H9 (cell line): ENCODE data around the gene ABCD3. TPM values are rescaled to one million over a fixed set of nuclear protein-coding genes. Genes with fewer than 3 reads are reported as not detected.
"Not testable (repeated sequence)": the region's sequence is repeated elsewhere in the genome, so short reads cannot be mapped to it uniquely, and the experiment has no call there.

Experiments
- DNase-seq: peaks from one replicate; pipeline ENCODE4 v3.0.0-alpha.2; 2017
- H2AFZ ChIP-seq: one replicate; pipeline ENCODE4 v1.6.1; 2013; ENCODE audit warnings: mild to moderate bottlenecking, low read length, control low read depth, moderate library complexity
- H2AK5ac ChIP-seq: 2 replicates; pipeline ENCODE4 v1.6.1; 2013; ENCODE audit warnings: low read length, control low read depth, mixed read lengths; ENCODE audit not compliant: insufficient read length
- H2BK120ac ChIP-seq: one replicate; pipeline ENCODE4 v1.6.1; 2013; ENCODE audit warnings: low read depth, mild to moderate bottlenecking, low read length, control low read depth, inconsistent platforms; ENCODE audit not compliant: poor library complexity, severe bottlenecking
- H2BK12ac ChIP-seq: 2 replicates; pipeline ENCODE4 v1.6.1; 2013; ENCODE audit warnings: low read length, control low read depth, mixed read lengths, low read depth; ENCODE audit not compliant: insufficient read length
- H2BK15ac ChIP-seq: 2 replicates; pipeline ENCODE4 v1.6.1; 2013; ENCODE audit warnings: low read depth, low read length, control low read depth
- H2BK20ac ChIP-seq: one replicate; pipeline ENCODE4 v1.6.1; 2013; ENCODE audit warnings: low read depth, mild to moderate bottlenecking, low read length, control low read depth, inconsistent platforms; ENCODE audit not compliant: poor library complexity, severe bottlenecking
- H2BK5ac ChIP-seq: 2 replicates; pipeline ENCODE4 v1.6.1; 2013; ENCODE audit warnings: low read length, control low read depth, mixed read lengths; ENCODE audit not compliant: insufficient read length
- H3K14ac ChIP-seq: 2 replicates; pipeline ENCODE4 v1.6.1; 2013; ENCODE audit warnings: low read length, control low read depth; ENCODE audit not compliant: insufficient read depth
- H3K18ac ChIP-seq: 2 replicates; pipeline ENCODE4 v1.6.1; 2013; ENCODE audit warnings: low read depth, mild to moderate bottlenecking, mixed read lengths, low read length, control low read depth; ENCODE audit not compliant: insufficient read length
- H3K23ac ChIP-seq: 2 replicates; pipeline ENCODE4 v1.6.1; 2013; ENCODE audit warnings: low read length, control low read depth, mixed read lengths, low read depth; ENCODE audit not compliant: insufficient read length
- H3K23me2 ChIP-seq: 2 replicates; pipeline ENCODE4 v1.6.1; 2013; ENCODE audit warnings: low read depth, mild to moderate bottlenecking, mixed read lengths, low read length, control low read depth; ENCODE audit not compliant: insufficient read length, poor library complexity, severe bottlenecking
- H3K27ac ChIP-seq: 2 replicates; pipeline ENCODE4 v1.5.1; 2013; ENCODE audit warnings: low read length, control low read depth, mixed read lengths, low read depth; ENCODE audit not compliant: insufficient read length
- H3K27me3 ChIP-seq: 2 replicates; pipeline ENCODE4 v1.6.1; 2013; ENCODE audit warnings: low read length, control low read depth, inconsistent platforms; ENCODE audit not compliant: insufficient read depth
- H3K4ac ChIP-seq: 2 replicates; pipeline ENCODE4 v1.6.1; 2013; ENCODE audit warnings: low read depth, mild to moderate bottlenecking, control low read depth, inconsistent platforms, low read length, moderate library complexity
- H3K4me1 ChIP-seq: 2 replicates; pipeline ENCODE4 v1.6.1; 2013; ENCODE audit warnings: low read length, control low read depth, inconsistent platforms; ENCODE audit not compliant: insufficient read depth
- H3K4me2 ChIP-seq: 2 replicates; pipeline ENCODE4 v1.6.1; 2013; ENCODE audit warnings: low read length, control low read depth, mixed read lengths; ENCODE audit not compliant: insufficient read length, insufficient read depth
- H3K56ac ChIP-seq: 2 replicates; pipeline ENCODE4 v1.6.1; 2013; ENCODE audit warnings: low read depth, mild to moderate bottlenecking, mixed read lengths, low read length, control low read depth; ENCODE audit not compliant: insufficient read length
- H3K79me1 ChIP-seq: 2 replicates; pipeline ENCODE4 v1.6.1; 2013; ENCODE audit warnings: low read depth, mild to moderate bottlenecking, moderate library complexity, low read length, control low read depth, inconsistent platforms; ENCODE audit not compliant: insufficient read depth, poor library complexity, severe bottlenecking
- H3K79me2 ChIP-seq: 2 replicates; pipeline ENCODE4 v1.6.1; 2013; ENCODE audit warnings: low read length, control low read depth, inconsistent platforms; ENCODE audit not compliant: insufficient read depth
- H3K9ac ChIP-seq: 2 replicates; pipeline ENCODE4 v1.6.1; 2013; ENCODE audit warnings: low read length, control low read depth, mixed read lengths; ENCODE audit not compliant: insufficient read length; ENCODE audit errors: extremely low read depth
- H3K9me3 ChIP-seq: one replicate; pipeline ENCODE4 v1.6.1; 2013; ENCODE audit warnings: low read depth, low read length, inconsistent platforms; ENCODE audit not compliant: control insufficient read depth
- H3T11ph ChIP-seq: one replicate; pipeline ENCODE4 v1.6.1; 2013; ENCODE audit warnings: mild to moderate bottlenecking, low read length, control low read depth, inconsistent platforms
- H4K20me1 ChIP-seq: one replicate; pipeline ENCODE4 v1.6.1; 2013; ENCODE audit not compliant: control insufficient read depth, insufficient read length, insufficient read depth
- H4K5ac ChIP-seq: 2 replicates; pipeline ENCODE4 v1.6.1; 2013; ENCODE audit warnings: low read depth, mild to moderate bottlenecking, mixed read lengths, low read length, control low read depth; ENCODE audit not compliant: insufficient read length
- H4K8ac ChIP-seq: replicated peaks from 2 replicates; pipeline ENCODE4 v1.6.1; 2013; ENCODE audit warnings: low read length, control low read depth, mixed read lengths, low read depth; ENCODE audit not compliant: insufficient read length
- H4K91ac ChIP-seq: 2 replicates; pipeline ENCODE4 v1.6.1; 2013; ENCODE audit warnings: low read depth, mild to moderate bottlenecking, moderate library complexity, mixed read lengths, low read length, control low read depth; ENCODE audit not compliant: insufficient read length
- H3K27ac Mint-ChIP-seq, 3 experiments: 2 replicates in 2 of 3; 3 replicates in 1 of 3; pipeline ENCODE4 v1.8.0; 2020 to 2021; ENCODE audit warnings: mixed read lengths in 3 of 3, mild to moderate bottlenecking in 1 of 3, moderate library complexity in 1 of 3
- H3K27me3 Mint-ChIP-seq: 2 replicates; pipeline ENCODE4 v1.8.0; 2021; ENCODE audit warnings: low read depth, mild to moderate bottlenecking, moderate library complexity, mixed read lengths
- H3K36me3 Mint-ChIP-seq, 3 experiments: 2 replicates in 2 of 3; 3 replicates in 1 of 3; pipeline ENCODE4 v1.8.0; 2020 to 2021; ENCODE audit warnings: low read depth in 3 of 3, mixed read lengths in 3 of 3; ENCODE audit not compliant: insufficient read depth in 1 of 3
- H3K4me1 Mint-ChIP-seq, 2 experiments: 2 replicates each; pipeline ENCODE4 v1.8.0; 2020; ENCODE audit warnings: mixed read lengths in 2 of 2
- H3K4me3 Mint-ChIP-seq, 2 experiments: 2 replicates in 1 of 2; 3 replicates in 1 of 2; pipeline ENCODE4 v1.8.0; 2020 to 2021; ENCODE audit warnings: mild to moderate bottlenecking in 2 of 2, mixed read lengths in 2 of 2, moderate library complexity in 1 of 2
- H3K9me3 Mint-ChIP-seq, 2 experiments: 2 replicates in 1 of 2; 3 replicates in 1 of 2; pipeline ENCODE4 v1.8.0; 2020; ENCODE audit warnings: mild to moderate bottlenecking in 2 of 2, mixed read lengths in 2 of 2, moderate library complexity in 1 of 2
- WGBS: extraction: QIAGEN DNeasy Blood & Tissue Kit; methylation state at CpG from one replicate; pipeline ENCODE4 v1.1.7; 2013; ENCODE audit warnings: missing lambda C conversion rate, low lambda C conversion rate, mixed read lengths; ENCODE audit not compliant: insufficient read length; ENCODE audit errors: extremely low coverage; 5-methylcytosine and 5-hydroxymethylcytosine counted together
- total RNA-seq: library from RNA; stranded (reverse); gene quantifications from 2 replicates; pipeline ENCODE4 v1.2.1, GENCODE V29; 2021

Gene ABCD3
- total RNA-seq, 1 experiment from 2014 or later, result 32.0 TPM

DNA sequence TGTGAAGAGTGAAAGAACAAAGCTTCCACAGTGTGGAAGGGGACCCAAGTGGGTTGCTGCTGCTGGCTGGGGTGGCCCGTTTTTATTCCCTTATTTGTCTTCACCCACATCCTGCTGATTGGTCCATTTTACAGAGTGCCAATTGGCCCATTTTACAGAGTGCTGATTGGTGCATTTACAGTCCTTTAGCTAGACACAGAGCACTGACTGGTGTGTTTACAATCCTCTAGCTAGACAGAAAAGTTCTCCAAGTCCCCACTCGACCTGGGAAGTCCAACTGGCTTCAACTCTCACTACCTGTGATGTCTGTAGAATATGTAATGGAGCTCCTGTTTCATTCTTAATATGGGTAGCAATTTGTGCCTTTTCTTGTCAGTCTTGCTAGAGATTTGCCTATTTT lies 39.7 kb upstream of the ABCD3 start:
- not testable (repeated sequence) for H3K4me3 Mint-ChIP-seq, H3K14ac ChIP-seq, H3T11ph ChIP-seq, H2BK120ac ChIP-seq, H2BK20ac ChIP-seq, H2AK5ac ChIP-seq, H3K56ac ChIP-seq, H3K27ac ChIP-seq, H3K9me3 ChIP-seq, H2BK5ac ChIP-seq, H3K4me1 Mint-ChIP-seq, H2BK12ac ChIP-seq, H4K20me1 ChIP-seq, H4K91ac ChIP-seq, H3K79me2 ChIP-seq, H3K4me2 ChIP-seq, H2AFZ ChIP-seq, DNase-seq, H3K9ac ChIP-seq, H3K4me1 ChIP-seq, H3K27me3 ChIP-seq, H4K5ac ChIP-seq, H4K8ac ChIP-seq, H3K23me2 ChIP-seq, H3K23ac ChIP-seq, H3K4ac ChIP-seq, H3K18ac ChIP-seq, H3K79me1 ChIP-seq, H3K27ac Mint-ChIP-seq, H3K27me3 Mint-ChIP-seq, H3K9me3 Mint-ChIP-seq, H3K36me3 Mint-ChIP-seq, H2BK15ac ChIP-seq
- WGBS, result no CpG with 5 or more reads among the region's 2 CpGs
